ENCODE results near the gene IFT172.
A peak's percentile ranks its signal among the peaks of the same experiment; 100 is the strongest.

IFT172 gene

GRCh38 chr2:27494284-27494943 is 4.9 kb upstream of the IFT172 start:
- DNase-seq, result no peak

GRCh38 chr2:27493948-27494283 is 4.4 kb upstream of the IFT172 start:
- DNase-seq, result no peak

GRCh38 chr2:27492557-27492956 is 3.0 kb upstream of the IFT172 start:
- no peak for DNase-seq

- DNase-seq, result no peak
Observed at GRCh38 chr2:27489118-27489497, 435 bp downstream of the IFT172 start.

- DNase-seq, result no peak
Observed at GRCh38 chr2:27485496-27485895, 4.0 kb downstream of the IFT172 start.

- no peak for DNase-seq
Observed at GRCh38 chr2:27471961-27472360, 17.6 kb downstream of the IFT172 start.

- DNase-seq, result no peak
Observed at GRCh38 chr2:27464443-27464842, 25.1 kb downstream of the IFT172 start.

- no peak for DNase-seq
Observed at GRCh38 chr2:27461118-27461517, 28.4 kb downstream of the IFT172 start.

- no peak for DNase-seq
Observed at GRCh38 chr2:27453968-27454367, 35.6 kb downstream of the IFT172 start.

GRCh38 chr2:27451095-27451494 is 38.4 kb downstream of the IFT172 start:
- no peak for DNase-seq

- no peak for DNase-seq
Observed at GRCh38 chr2:27448381-27448780, 41.2 kb downstream of the IFT172 start.

- DNase-seq, result no peak
Observed at GRCh38 chr2:27446057-27446456, 43.5 kb downstream of the IFT172 start.

GRCh38 chr2:27445615-27446014 is 43.9 kb downstream of the IFT172 start:
- no peak for DNase-seq

GRCh38 chr2:27445155-27445554 is 44.4 kb downstream of the IFT172 start:
- no peak for DNase-seq

- DNase-seq, result no peak
Observed at GRCh38 chr2:27442920-27443282, 46.6 kb downstream of the IFT172 start.

- DNase-seq, result no peak
Observed at GRCh38 chr2:27441958-27442919, 47.3 kb downstream of the IFT172 start, which contains the start of gene KRTCAP3. TSS of gene KRTCAP3 (plus strand) at chr2:27442381. CDS start at chr2:27442413, 32 bp downstream.

GRCh38 chr2:27441226-27441926 is 48.2 kb downstream of the IFT172 start:
- no peak for DNase-seq

- no peak for DNase-seq
Observed at GRCh38 chr2:27435628-27436027, 53.9 kb downstream of the IFT172 start.

- DNase-seq, result no peak
Observed at GRCh38 chr2:27431395-27431794, 58.1 kb downstream of the IFT172 start.

- DNase-seq, result peak; percentile 54
Observed at GRCh38 chr2:27428978-27429541, 60.5 kb downstream of the IFT172 start.

- DNase-seq, result peak; percentile 73
Observed at GRCh38 chr2:27428213-27428977, 61.1 kb downstream of the IFT172 start, which contains the start of gene NRBP1. TSS of gene NRBP1 (plus strand) at chr2:27428631. CDS start at chr2:27433274, 4,643 bp downstream.

GRCh38 chr2:27427863-27428212 is 61.7 kb downstream of the IFT172 start:
- no peak for DNase-seq

All from GF-D8 (cell line).